ENCODE data around the gene TMIE.

TMIE gene

DNA sequence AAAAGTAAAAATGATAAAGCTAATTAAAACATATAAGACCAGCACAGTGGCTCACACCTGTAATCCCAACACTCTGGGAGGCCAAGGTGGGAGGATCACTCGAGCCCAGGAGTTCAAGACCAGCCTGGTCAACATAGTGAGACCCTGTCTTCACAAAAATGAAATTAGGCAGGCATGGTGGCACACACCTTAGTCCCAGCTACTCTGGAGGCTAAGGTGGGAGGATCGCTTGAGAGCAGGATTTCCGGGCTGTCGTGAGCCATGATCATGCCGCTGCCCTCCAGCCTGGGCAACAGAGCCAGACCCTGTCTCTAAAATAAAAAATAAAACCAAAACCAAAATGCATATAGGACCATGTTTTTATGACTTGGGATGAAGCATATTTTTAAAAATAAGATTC lies 21.3 kb downstream of the TMIE start:
- no peak overlapping the region for H3K27ac ChIP-seq

DNA sequence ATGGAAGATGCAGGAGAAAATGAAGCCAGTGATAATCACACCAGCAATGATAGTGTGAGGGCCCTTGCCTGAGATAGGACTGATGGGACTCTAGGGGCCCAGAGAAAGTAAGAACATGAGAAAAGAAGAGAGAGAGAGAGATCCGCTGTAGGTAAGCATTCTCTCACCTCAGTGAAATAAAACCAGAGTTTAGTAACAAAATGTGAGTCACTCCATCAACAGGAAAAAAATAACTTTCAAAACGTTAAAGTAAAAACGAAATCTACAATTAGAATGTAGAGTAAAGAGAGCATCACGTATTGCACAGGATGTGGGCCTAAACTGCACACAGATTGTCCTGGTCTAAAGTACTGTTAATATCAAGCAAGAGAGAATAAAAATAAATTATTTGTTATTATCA lies 23.2 kb downstream of the TMIE start:
- TF ChIP-seq, protein P1, sequence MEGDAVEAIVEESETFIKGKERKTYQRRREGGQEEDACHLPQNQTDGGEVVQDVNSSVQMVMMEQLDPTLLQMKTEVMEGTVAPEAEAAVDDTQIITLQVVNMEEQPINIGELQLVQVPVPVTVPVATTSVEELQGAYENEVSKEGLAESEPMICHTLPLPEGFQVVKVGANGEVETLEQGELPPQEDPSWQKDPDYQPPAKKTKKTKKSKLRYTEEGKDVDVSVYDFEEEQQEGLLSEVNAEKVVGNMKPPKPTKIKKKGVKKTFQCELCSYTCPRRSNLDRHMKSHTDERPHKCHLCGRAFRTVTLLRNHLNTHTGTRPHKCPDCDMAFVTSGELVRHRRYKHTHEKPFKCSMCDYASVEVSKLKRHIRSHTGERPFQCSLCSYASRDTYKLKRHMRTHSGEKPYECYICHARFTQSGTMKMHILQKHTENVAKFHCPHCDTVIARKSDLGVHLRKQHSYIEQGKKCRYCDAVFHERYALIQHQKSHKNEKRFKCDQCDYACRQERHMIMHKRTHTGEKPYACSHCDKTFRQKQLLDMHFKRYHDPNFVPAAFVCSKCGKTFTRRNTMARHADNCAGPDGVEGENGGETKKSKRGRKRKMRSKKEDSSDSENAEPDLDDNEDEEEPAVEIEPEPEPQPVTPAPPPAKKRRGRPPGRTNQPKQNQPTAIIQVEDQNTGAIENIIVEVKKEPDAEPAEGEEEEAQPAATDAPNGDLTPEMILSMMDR (IDR thresholded peaks at IDR 0.05; ENCODE audit: low read depth, low read length) = no peak
- Histone ChIP-seq H3K27me3 (ENCODE audit: insufficient read depth, low read depth, severe bottlenecking) (no peaks in the 10 kb centered on the region), H3K9me3 (ENCODE audit: severe bottlenecking) (no peaks in the 10 kb centered on the region), H3K36me3 (no peaks in the 10 kb centered on the region), H3K4me3 (ENCODE audit: low read depth, low read length) (no peak overlapping the region), H3K27ac (no peak overlapping the region)
- DNase-seq = no peak

More for the DNA sequence above, 21.3 kb downstream of the TMIE start:
- DNase-seq = no peak
- H3K4me3 ChIP-seq (ENCODE audit: low read depth, low read length) = no peak overlapping the region
- H3K36me3 ChIP-seq = no peaks in the 10 kb centered on the region
- TF ChIP-seq, protein P1 (IDR thresholded peaks at IDR 0.05; ENCODE audit: low read depth, low read length) = no peak
- no peaks in the 10 kb centered on the region for H3K9me3 ChIP-seq (ENCODE audit: severe bottlenecking)
- H3K27me3 ChIP-seq (ENCODE audit: insufficient read depth, low read depth, severe bottlenecking) = no peaks in the 10 kb centered on the region

DNA sequence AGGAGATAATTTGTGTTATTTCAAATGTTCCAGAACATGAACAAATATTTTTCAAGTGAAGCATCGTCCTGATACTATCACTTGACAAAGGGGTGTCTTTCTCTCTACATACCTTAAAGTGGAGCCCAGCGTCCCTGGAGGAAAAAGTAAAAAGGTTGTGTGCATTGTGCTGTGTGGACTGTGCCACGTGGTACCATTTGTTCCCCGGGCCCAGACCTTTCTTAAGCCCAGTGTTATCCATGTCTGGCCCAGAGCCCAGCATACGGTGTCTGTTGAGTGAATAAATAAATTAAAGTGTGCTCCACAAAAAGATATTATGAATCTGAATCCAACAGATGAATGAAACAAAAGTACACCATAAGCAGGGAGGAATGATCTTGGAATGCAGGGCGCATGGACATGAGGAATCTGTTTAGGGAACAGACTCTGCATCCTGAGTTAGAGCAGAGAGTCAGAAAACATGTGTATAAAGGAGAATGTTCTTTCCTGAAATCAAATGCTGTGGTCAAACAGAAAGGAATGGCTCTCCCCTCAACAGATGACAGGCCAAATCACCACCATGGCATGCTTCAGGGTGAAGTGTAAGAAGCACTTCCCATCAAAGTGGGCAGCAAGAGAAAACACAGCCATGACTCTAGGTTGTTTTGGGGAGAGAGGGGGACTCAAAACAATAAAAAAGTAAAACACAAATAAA lies 24.6 kb downstream of the TMIE start:
- no peak overlapping the region for H3K27ac ChIP-seq
- H3K4me3 ChIP-seq (ENCODE audit: low read depth, low read length) = no peak overlapping the region
- no peak for DNase-seq
- H3K36me3 ChIP-seq = no peaks in the 10 kb centered on the region
- no peaks in the 10 kb centered on the region for H3K9me3 ChIP-seq (ENCODE audit: severe bottlenecking)
- TF ChIP-seq, protein P1 (IDR thresholded peaks at IDR 0.05; ENCODE audit: low read depth, low read length) = no peak
- H3K27me3 ChIP-seq (ENCODE audit: insufficient read depth, low read depth, severe bottlenecking) = no peaks in the 10 kb centered on the region

DNA sequence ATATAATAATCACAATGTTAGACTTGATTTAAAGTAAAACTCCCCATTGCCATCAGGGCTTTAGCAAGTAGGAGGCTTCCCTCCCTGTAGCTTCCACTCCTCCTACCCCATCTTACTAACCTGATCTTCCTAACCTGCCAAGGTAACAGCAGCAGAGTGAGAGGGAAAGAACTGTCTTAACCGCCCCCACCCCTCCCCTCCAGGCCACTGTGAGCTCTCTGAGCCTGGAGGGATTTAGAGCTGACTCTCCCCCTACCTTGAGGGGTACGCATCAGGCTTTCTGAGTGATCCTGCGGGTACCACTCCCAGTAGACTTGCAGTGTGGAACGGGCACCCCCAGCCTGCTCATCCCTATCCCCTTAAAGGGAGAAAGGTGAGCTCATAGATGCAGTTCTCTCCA lies 27.8 kb downstream of the TMIE start:
- no peaks in the 10 kb centered on the region for H3K9me3 ChIP-seq (ENCODE audit: severe bottlenecking)
- no peak overlapping the region for H3K4me3 ChIP-seq (ENCODE audit: low read depth, low read length)
- H3K27me3 ChIP-seq (ENCODE audit: insufficient read depth, low read depth, severe bottlenecking) = no peaks in the 10 kb centered on the region
- H3K36me3 ChIP-seq = no peaks in the 10 kb centered on the region
- no peak overlapping the region for H3K27ac ChIP-seq
- no peak for DNase-seq
- TF ChIP-seq, protein P1 (IDR thresholded peaks at IDR 0.05; ENCODE audit: low read depth, low read length) = no peak

DNA sequence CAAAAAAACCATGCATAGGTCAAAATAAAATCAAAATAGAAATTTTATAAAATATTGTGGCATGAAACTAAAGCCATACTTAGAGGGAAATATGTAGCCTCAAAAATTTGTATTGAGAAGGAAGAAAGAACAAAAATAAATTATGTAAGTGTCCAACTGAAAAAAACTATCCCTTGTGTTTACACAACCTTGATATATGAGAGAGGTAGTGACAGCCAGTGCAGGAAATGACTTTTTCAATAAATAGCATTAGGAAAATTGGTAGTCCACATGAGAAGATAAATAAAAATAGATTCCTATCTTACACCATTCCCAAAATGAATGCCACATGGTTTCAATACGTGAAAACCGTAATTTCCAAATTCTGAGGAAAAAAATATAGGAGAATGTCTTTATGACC lies 29.6 kb downstream of the TMIE start:
- no peaks in the 10 kb centered on the region for H3K9me3 ChIP-seq (ENCODE audit: severe bottlenecking)
- TF ChIP-seq, protein P1 (IDR thresholded peaks at IDR 0.05; ENCODE audit: low read depth, low read length) = no peak
- DNase-seq = no peak
- no peaks in the 10 kb centered on the region for H3K36me3 ChIP-seq
- H3K27me3 ChIP-seq (ENCODE audit: insufficient read depth, low read depth, severe bottlenecking) = no peaks in the 10 kb centered on the region
- no peak overlapping the region for H3K27ac ChIP-seq
- H3K4me3 ChIP-seq (ENCODE audit: low read depth, low read length) = no peak overlapping the region

DNA sequence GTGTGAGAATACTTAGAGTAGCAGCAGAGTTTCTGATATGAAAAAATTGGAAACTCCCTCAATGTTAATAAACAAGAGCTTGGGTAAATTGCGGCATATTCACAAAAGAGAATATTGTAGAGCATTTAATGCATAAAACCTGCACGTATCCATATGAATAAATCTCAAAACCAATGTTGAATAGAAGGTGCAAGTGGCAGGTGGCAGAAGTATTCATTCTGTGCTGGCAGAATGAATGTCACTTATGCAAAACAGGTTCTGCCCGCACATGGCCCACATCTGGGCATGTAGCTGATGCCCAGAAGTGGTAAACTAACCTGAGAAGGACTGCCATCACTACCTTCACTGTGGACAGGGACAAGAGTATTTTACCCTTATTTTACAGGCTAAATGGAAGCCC lies 30.6 kb downstream of the TMIE start:
- H3K9me3 ChIP-seq (ENCODE audit: severe bottlenecking) = no peaks in the 10 kb centered on the region
- TF ChIP-seq, protein P1 (IDR thresholded peaks at IDR 0.05; ENCODE audit: low read depth, low read length) = no peak
- no peak overlapping the region for H3K27ac ChIP-seq
- H3K4me3 ChIP-seq (ENCODE audit: low read depth, low read length) = no peak overlapping the region
- no peak for DNase-seq
- no peaks in the 10 kb centered on the region for H3K36me3 ChIP-seq
- no peaks in the 10 kb centered on the region for H3K27me3 ChIP-seq (ENCODE audit: insufficient read depth, low read depth, severe bottlenecking)
